Memory B cell (primary cell): Measurements from ENCODE around the gene KRTAP2-3.
"Not testable (repeated sequence)": the region's sequence is repeated elsewhere in the genome, so short reads cannot be mapped to it uniquely, and the experiment has no call there.

Source experiments
- ATAC-seq: fragments of 150-1000 bp; cut with Tn5 transposase; 2 replicates; pipeline ENCODE4 v1.10.0; 2021; ENCODE audit warnings: low read depth, mild to moderate bottlenecking, moderate library complexity
- DNase-seq, 2 donors: peaks; one replicate each; pipeline ENCODE4 v3.0.0; 2022; ENCODE audit warnings: low spot score in 2 of 2
- H3K27ac Mint-ChIP-seq: one replicate; pipeline ENCODE4 v1.8.0; 2022; ENCODE audit warnings: mild to moderate bottlenecking, moderate library complexity, mixed read lengths
- H3K27me3 Mint-ChIP-seq: one replicate; pipeline ENCODE4 v1.8.0; 2022; ENCODE audit warnings: mixed read lengths
- H3K36me3 Mint-ChIP-seq: one replicate; pipeline ENCODE4 v1.8.0; 2022; ENCODE audit warnings: mild to moderate bottlenecking, mixed read lengths
- H3K4me1 Mint-ChIP-seq: one replicate; pipeline ENCODE4 v1.8.0; 2022; ENCODE audit warnings: mixed read lengths
- H3K4me3 Mint-ChIP-seq: one replicate; pipeline ENCODE4 v1.8.0; 2022; ENCODE audit warnings: mild to moderate bottlenecking, moderate library complexity, mixed read lengths
- H3K9me3 Mint-ChIP-seq: one replicate; pipeline ENCODE4 v1.8.0; 2022; ENCODE audit warnings: mixed read lengths

Gene KRTAP2-3

DNA sequence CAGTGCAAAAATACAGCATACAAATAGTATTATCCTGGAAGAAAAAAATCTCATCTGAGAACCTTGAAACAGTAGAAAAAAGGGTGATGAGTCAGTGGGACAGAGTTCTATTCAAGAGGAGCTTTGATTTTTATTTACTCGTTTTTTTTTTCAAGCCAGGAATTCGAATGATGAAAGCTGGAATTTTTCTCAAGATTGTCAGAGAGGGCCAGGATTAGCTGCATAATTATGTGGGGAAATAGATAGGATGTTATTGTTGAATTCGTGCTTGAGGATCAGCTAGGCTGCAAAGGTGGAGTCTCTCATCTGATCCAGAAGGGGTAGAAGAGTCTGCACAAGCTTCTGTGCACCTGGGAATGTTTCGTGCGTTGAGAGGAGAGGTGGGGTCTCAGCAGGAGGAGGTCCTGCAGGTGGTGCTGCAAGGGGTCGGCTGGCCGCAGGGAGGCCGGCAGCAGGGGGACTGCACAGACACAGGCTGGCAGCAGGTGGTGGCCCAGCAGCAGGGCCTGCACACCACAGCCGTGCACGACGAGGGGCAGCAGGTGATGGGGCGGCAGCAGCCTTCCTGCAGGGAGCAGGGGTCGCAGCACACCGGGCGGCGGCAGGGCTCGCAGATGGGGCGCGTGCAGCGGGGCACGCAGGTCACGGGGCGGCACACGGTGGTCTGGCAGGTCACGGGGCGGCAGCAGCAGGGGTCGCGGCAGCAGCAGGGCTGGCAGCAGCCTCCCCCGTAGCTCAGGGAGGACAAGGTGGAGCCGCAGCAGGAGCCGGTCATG, 450 bp downstream of the KRTAP2-3 start:
- H3K4me1 Mint-ChIP-seq, H3K36me3 Mint-ChIP-seq, H3K27ac Mint-ChIP-seq, H3K4me3 Mint-ChIP-seq, H3K9me3 Mint-ChIP-seq, DNase-seq, ATAC-seq: not testable (repeated sequence)
- H3K27me3 Mint-ChIP-seq = peaks cover 21% of the 10 kb centered on the region

DNA sequence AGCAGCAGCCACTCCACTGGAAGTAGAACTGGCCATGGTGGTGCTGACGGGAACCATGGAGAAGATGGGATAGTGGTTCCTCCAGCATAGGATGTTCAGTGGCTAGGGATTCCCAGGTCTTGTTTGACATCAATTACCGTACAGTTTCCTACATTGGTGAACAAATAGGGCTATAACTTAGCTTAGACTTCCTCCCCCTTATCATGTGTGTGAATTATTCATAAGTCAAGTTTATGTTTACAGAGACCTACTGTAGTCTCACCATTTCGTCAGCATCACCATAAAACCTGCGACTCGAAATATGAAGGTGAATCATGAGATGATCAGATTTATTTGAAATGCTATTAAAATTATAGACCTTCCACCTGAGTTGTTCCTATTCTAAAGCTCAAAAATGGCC, 1.2 kb downstream of the KRTAP2-3 start:
- Mint-ChIP-seq H3K27me3 (peaks cover 24% of the 10 kb centered on the region), H3K27ac (no peak overlapping the region), H3K4me1 (no peaks in the 10 kb centered on the region), H3K36me3 (peaks cover 2% of the 10 kb centered on the region), H3K4me3 (no peak overlapping the region), H3K9me3 (peaks cover 2% of the 10 kb centered on the region)
- ATAC-seq (no peak), DNase-seq (no peak)

DNA sequence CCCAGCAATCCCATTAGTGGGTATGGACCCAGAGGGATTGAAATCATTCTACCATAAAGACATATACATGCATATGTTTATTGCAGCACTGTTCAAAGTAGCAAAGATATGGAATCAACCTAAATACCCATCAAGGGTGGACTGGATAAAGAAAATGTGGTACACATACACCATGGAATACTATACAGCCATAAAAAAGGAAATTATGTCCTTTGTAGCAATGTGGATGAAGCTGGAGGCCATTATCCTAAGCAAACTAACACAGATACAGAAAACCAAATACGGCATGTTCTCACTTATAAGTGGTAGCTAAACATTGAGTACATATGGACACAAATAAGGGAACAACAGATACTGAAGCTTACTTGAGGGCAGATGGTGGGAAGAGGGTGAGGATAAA, 2.4 kb downstream of the KRTAP2-3 start:
- Mint-ChIP-seq H3K4me3 (no peak overlapping the region), H3K27ac (no peak overlapping the region), H3K27me3 (peaks cover 22% of the 10 kb centered on the region), H3K4me1 (no peaks in the 10 kb centered on the region), H3K36me3 (peaks cover 2% of the 10 kb centered on the region), H3K9me3 (peaks cover 7% of the 10 kb centered on the region)
- ATAC-seq = no peak
- DNase-seq = no peak

DNA sequence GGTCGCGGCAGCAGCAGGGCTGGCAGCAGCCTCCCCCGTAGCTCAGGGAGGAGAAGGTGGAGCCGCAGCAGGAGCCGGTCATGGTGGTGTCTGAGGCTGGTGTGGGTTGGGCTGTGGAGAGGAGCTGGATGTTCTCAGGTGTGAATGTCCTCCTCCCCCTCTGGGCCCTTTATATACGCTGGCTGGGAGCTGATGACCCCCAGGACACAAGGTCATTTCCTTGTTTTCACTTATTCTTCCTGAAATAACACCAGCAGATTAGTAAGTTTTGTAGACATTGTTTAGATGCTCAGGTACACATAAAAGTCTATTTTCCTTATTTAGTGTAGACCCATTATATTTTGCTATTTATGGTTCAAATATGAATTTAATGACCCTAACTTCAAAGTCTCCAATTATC, 4.8 kb downstream of the KRTAP2-3 start, which contains the start of gene KRTAP2-2:
TSS of gene KRTAP2-2 (minus strand) at position 101 of the 400 bp plus-strand sequence. CDS start at position 82, 19 bp downstream.
- DNase-seq, H3K36me3 Mint-ChIP-seq, H3K9me3 Mint-ChIP-seq, ATAC-seq, H3K4me1 Mint-ChIP-seq, H3K4me3 Mint-ChIP-seq, H3K27ac Mint-ChIP-seq: not testable (repeated sequence)
- peaks cover 18% of the 10 kb centered on the region for H3K27me3 Mint-ChIP-seq

DNA sequence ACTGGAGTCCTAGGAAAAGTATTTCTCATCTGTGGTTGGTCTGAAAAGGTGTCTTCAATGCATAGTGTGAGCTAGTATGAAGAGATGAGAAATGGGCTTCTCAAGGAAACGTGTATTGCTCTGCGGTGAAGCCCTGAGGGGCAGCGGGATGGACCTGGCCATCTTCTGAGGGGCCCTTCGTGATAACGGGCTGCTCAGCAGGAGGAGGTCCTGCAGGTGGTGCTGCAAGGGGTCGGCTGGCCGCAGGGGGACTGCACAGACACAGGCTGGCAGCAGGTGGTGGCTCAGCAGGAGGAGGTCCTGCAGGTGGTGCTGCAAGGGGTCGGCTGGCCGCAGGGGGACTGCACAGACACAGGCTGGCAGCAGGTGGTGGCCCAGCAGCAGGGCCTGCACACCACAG, 5.4 kb downstream of the KRTAP2-3 start:
- H3K4me1 Mint-ChIP-seq, ATAC-seq, H3K4me3 Mint-ChIP-seq, H3K9me3 Mint-ChIP-seq, H3K27ac Mint-ChIP-seq, H3K36me3 Mint-ChIP-seq, DNase-seq: not testable (repeated sequence)
- peaks cover 17% of the 10 kb centered on the region for H3K27me3 Mint-ChIP-seq

DNA sequence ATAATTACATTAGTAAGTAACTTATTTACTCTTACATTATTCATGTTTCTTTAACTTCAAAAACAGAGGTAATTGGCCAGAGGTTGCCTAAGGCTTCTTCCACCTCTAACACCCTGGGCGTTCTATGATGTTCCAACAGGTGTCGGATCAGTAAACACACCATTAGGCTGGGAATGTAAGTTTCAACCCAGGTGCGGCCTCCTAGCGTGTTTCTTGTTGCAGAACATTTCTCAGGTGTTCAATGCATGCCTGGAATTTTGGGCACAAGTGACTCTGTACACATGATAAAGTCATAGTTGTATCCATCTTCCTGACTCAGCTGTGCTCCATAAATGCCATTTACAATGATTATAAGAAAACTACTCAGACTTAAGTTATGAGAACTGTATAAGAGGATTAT, 5.9 kb downstream of the KRTAP2-3 start:
- Mint-ChIP-seq H3K27ac (no peak overlapping the region), H3K27me3 (peaks cover 14% of the 10 kb centered on the region), H3K36me3 (peaks cover 2% of the 10 kb centered on the region), H3K9me3 (peaks cover 7% of the 10 kb centered on the region), H3K4me1 (no peaks in the 10 kb centered on the region), H3K4me3 (no peak overlapping the region)
- ATAC-seq (no peak), DNase-seq (no peak)

DNA sequence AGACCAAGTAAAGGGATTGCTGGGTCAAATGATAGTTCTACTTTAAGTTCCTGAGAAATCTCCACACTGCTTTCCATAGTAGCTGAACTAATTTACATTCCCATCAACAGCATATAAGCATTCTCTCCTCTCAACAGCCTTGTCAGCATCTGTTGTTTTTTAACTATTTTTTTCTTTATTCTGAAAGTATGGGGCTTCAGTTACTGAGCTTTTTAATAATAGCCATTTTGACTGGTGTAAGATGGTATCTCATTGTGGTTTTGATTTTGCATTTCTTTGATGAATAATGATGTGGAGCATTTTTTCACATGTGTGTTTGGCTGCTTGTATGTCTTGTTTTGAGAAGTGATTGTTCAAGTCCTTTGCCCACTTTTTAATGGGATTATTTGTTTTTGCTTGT, 7.3 kb downstream of the KRTAP2-3 start:
- no peaks in the 10 kb centered on the region for H3K36me3 Mint-ChIP-seq
- peaks cover 9% of the 10 kb centered on the region for H3K27me3 Mint-ChIP-seq
- no peak for DNase-seq
- no peak for ATAC-seq
- peaks cover 5% of the 10 kb centered on the region for H3K9me3 Mint-ChIP-seq
- no peak overlapping the region for H3K4me3 Mint-ChIP-seq
- no peaks in the 10 kb centered on the region for H3K4me1 Mint-ChIP-seq
- no peak overlapping the region for H3K27ac Mint-ChIP-seq

DNA sequence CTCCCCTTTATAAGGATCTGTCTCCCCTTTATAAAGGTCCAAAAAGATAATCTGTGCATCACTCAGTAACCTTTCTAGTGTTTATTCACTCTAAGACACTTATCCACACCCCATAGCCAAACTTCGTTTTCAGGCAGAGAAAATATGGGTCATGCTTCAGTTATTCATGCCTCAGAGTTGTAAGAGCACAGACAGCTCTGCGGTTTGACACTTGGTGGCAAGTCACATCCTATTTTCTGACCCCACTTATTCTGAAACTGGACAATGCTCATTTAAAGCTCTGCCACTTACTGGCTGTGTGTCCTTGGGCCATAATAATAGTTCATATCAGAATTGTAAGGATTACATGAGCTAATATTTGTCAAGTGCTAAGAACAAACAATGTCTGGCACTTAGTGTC, 10.8 kb downstream of the KRTAP2-3 start:
- peaks cover 5% of the 10 kb centered on the region for H3K9me3 Mint-ChIP-seq
- DNase-seq = no peak
- H3K27me3 Mint-ChIP-seq = peaks cover 4% of the 10 kb centered on the region
- no peak overlapping the region for H3K27ac Mint-ChIP-seq
- H3K4me1 Mint-ChIP-seq = peaks cover 2% of the 10 kb centered on the region
- H3K36me3 Mint-ChIP-seq = no peaks in the 10 kb centered on the region
- no peak for ATAC-seq
- no peak overlapping the region for H3K4me3 Mint-ChIP-seq

DNA sequence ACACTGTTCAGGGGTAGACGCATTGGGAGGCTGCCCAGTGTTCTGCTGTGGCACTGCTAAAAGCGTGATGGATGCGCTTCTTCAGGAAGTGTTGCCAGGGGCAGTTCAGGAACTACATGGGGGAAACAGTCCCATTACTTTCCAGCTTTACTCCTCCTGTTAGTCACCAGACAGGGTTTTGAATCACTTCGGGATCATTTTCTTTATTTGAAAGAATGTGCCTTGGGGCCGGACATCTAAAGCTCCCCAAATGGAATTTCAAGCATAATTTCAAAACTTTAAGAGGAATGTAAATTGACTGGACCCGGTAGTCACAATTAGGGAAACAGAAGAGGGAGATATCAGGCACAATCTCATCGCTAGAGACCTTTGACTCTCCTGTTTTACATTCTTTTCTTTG, 11.5 kb downstream of the KRTAP2-3 start:
- Mint-ChIP-seq H3K4me1 (peaks cover 2% of the 10 kb centered on the region), H3K4me3 (no peak overlapping the region), H3K36me3 (peaks cover 3% of the 10 kb centered on the region), H3K9me3 (peaks cover 5% of the 10 kb centered on the region), H3K27me3 (peaks cover 7% of the 10 kb centered on the region), H3K27ac (no peak overlapping the region)
- no peak for DNase-seq
- no peak for ATAC-seq

DNA sequence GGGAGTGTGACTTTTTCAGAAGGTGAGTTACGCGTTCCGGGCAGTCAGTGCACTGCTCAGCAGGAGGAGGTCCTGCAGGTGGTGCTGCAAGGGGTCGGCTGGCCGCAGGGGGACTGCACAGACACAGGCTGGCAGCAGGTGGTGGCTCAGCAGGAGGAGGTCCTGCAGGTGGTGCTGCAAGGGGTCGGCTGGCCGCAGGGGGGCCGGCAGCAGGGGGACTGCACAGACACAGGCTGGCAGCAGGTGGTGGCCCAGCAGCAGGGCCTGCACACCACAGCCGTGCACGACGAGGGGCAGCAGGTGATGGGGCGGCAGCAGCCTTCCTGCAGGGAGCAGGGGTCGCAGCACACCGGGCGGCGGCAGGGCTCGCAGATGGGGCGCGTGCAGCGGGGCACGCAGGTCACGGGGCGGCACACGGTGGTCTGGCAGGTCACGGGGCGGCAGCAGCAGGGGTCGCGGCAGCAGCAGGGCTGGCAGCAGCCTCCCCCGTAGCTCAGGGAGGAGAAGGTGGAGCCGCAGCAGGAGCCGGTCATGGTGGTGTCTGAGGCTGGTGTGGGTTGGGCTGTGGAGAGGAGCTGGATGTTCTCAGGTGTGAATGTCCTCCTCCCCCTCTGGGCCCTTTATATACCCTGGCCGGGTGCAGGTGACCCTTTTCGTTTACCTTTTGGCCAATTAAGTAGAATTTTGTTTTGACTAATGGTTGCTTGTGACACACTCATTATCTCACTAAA, 13.0 kb downstream of the KRTAP2-3 start, which contains the start of gene KRTAP2-1:
TSS of gene KRTAP2-1 (minus strand) at position 582 of the 731 bp plus-strand sequence. CDS start at position 533, 49 bp downstream.
- not testable (repeated sequence) for H3K27me3 Mint-ChIP-seq, H3K4me1 Mint-ChIP-seq, ATAC-seq, DNase-seq, H3K27ac Mint-ChIP-seq, H3K4me3 Mint-ChIP-seq, H3K9me3 Mint-ChIP-seq, H3K36me3 Mint-ChIP-seq

DNA sequence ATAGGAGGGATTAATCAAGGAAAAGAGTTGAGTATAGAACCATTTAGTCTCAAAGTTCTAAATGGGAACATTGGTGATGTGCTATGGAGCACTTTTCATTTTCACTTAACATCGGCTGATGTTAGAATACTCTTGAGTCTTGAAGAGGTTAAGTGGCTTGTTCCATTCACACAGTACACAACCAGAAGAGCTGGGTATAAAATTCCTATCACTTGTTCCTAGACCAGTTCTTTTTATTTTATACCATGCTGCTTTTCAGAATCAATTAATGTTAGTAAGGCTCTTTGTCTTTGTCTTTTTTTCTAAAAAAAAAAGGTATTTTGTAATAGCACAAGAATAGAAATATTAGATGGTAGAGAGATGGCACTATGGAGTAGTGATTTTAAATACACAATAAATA, 17.0 kb downstream of the KRTAP2-3 start:
- no peak overlapping the region for H3K4me3 Mint-ChIP-seq

DNA sequence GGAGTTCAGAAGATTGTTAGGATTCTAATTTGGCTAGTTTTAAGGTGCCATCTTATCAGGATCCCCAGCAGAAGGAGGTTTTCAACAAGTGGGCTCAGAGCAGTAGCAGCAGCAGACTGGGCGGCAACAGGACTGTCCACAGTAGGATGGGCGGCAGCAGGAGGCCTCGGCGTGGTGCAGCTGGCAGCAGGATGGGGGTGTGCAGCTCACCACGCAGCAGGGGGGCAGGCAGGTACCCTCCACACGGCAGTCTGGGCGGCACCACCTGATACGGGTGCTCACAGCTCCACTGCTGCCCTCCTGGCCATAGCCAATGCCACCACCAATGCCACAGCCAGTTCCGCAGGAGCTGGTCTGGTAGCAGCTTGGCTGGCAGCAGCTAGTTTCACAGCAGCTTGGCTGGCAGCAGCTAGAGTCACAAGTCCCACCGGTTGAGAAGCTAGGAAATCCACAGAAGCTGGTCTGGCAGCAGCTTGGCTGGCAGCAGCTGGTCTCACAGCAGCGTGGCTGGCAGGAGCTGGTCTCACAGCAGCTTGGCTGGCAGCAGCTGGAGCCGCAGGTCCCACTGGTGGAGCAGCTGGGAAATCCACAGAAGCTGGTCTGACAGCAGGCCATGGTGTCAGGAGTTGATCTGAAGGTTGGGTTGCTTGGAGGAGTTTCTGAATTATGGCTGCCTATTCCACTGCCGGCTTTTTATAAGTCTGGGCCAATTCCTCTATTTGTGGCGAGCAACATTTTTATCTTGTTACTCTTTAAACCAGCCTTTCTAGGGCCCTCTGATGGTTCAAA, 18.9 kb downstream of the KRTAP2-3 start, which contains the start of gene KRTAP1-1:
TSS of gene KRTAP1-1 (minus strand) at position 668 of the 789 bp plus-strand sequence. CDS start at position 615, 53 bp downstream.
- not testable (repeated sequence) for H3K27ac Mint-ChIP-seq, H3K36me3 Mint-ChIP-seq, H3K9me3 Mint-ChIP-seq, H3K27me3 Mint-ChIP-seq, ATAC-seq, H3K4me3 Mint-ChIP-seq, H3K4me1 Mint-ChIP-seq, DNase-seq

More for the DNA sequence above, 17.0 kb downstream of the KRTAP2-3 start:
- ATAC-seq (no peak), DNase-seq (no peak)
- H3K9me3 Mint-ChIP-seq = peaks cover 7% of the 10 kb centered on the region
- peaks cover 13% of the 10 kb centered on the region for H3K27me3 Mint-ChIP-seq
- H3K4me1 Mint-ChIP-seq = peaks cover 2% of the 10 kb centered on the region
- H3K27ac Mint-ChIP-seq = no peak overlapping the region
- H3K36me3 Mint-ChIP-seq = peaks cover 4% of the 10 kb centered on the region

DNA sequence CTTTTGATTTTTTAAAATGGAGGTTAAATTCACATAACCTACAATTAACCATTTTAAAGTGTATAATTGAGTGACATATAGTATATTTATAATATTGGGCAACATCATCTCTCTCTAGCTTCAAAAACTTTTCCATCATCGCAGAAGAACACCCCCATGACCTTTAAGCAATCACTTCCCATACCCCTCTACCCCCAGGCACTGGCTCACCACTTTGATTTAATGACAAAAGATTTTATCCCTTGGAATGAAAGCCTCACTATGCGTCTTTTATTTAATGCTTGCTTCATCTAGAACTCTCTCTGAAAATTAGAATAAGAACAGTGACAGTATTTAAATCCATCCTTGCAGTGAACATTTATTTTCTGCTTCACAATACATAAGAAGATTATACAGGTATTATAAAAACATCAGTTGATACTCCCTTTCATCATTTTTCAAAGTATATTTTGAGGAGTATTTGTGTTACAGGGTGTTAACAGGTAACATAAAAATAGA, 22.0 kb downstream of the KRTAP2-3 start:
- no peaks in the 10 kb centered on the region for H3K4me1 Mint-ChIP-seq
- DNase-seq = no peak
- no peaks in the 10 kb centered on the region for H3K36me3 Mint-ChIP-seq
- peaks cover 5% of the 10 kb centered on the region for H3K27me3 Mint-ChIP-seq
- no peak overlapping the region for H3K27ac Mint-ChIP-seq
- no peak for ATAC-seq
- H3K4me3 Mint-ChIP-seq = no peak overlapping the region
- peaks cover 3% of the 10 kb centered on the region for H3K9me3 Mint-ChIP-seq
